HK-2 (cell line): ENCODE data around the gene LMX1A.

Source experiments
- DNase-seq: peaks from one replicate; pipeline ENCODE4 v3.0.0-alpha.2; 2018; ENCODE audit not compliant: unreplicated experiment

LMX1A gene

DNA sequence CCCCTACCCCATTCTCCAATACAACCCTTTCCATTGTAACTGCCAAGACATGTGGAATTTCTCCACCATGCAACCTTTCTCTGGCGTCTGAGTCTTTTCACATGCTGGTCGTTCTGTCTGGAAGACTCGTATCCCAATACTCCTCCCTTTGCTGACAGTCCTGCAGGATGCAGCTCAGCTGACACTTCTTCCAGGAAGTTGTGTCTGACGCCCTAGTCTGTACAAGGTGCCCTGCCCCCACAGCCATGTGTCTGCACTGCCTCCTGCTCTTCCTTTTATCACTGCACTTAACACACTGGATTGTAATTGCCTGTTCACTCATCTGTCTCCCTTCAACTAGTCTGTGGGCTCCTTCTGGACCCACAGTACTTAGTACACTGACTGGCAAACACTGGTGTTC lies 188.0 kb downstream of the LMX1A start:
- DNase-seq: no peak

DNA sequence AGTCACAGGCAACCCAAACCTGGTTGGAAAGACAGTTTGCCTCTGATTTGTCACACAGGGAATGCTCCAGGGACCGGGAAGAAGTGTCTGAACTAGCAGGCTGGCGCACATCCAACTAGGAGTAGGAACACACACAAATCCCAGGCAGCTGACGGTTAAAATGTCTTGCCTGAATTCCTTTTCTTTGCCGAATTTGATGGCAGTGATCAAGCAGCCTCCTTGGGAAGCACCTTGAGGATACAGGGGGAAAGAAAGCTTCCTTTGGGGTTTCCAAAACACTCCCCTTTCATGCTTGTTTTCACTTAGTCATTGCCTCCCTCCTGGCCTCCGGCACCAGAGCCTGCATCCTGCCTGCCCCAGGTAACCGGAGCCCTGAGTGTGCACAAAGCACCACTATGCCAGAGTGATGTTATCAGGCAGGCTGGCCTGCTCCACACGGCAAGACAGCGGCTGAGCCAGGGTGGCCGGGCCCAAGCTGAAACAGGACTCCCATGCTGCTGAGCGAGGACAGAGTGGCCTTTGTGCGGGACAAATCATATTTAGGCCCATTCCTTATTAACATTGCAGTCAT lies 193.8 kb downstream of the LMX1A start:
- DNase-seq: no peak

DNA sequence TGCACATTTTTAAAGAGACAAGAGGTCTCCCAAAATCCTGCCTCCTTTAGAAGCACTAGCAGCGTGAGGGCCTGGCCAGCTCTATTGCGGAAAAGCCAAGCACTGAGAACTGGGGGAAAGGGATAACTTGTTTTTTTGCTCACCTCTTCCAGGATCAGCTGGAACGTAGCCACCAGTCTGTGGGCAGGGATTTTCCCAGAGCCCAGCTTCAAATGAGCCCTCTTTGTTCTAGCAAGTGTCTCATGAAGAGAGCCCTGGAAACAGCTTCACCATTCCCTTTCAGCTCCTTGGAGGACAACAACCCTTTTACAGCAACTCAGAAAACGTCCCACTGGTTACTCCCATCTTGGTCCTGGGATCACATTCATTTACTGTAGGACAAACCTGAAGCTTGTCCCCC lies 195.4 kb downstream of the LMX1A start:
- no peak for DNase-seq

- DNase-seq: no peak
Measured at GRCh38 chr1:165153182-165153581, 203.3 kb downstream of the LMX1A start.

- DNase-seq: no peak
Measured at GRCh38 chr1:165152727-165153126, 203.8 kb downstream of the LMX1A start.

DNA sequence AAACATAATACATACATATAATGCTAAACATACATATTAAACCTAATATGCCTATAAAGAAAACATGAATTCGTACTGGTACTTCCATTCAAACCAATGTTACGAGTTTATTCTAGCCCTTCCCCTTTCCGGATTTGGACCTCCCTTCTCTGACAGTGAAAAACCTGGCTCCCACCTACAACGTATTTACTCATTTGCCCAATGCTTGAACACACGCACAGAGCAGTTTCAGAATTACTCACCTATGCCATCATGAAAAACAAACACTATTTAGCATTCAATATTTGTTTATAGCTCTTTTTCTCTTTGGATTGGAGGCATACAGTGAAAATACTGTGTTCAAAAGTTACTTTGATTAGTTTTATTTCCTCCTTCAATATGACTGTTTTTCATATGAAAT lies 204.4 kb downstream of the LMX1A start:
- no peak for DNase-seq
